Activated T-cell treated with anti-CD3 and anti-CD28 coated beads for 24 hours (primary cell): ENCODE measurements around the gene DXO.

Experiments used
- DNase-seq: peaks from one replicate; pipeline ENCODE4 v3.0.0-alpha.2; 2020; ENCODE audit warnings: low read depth

Gene DXO

DNA sequence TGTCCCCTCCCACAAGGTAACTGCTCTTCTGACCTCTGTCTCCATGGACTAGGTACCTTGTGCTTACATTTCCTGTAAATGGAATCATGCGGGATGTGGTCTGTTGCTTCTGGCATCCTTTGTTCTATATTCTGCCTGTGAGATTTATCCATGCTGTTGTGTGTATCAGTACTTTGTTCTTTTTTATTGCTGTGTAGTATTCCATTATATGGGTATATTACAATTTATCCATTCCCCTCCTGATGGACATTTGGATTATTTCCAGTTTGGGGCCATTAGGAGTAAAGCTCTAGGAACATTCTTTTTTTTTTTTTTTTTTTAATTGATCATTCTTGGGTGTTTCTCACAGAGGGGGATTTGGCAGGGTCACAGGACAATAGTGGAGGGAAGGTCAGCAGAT lies 41.0 kb downstream of the DXO start:
- DNase-seq: no peak

DNA sequence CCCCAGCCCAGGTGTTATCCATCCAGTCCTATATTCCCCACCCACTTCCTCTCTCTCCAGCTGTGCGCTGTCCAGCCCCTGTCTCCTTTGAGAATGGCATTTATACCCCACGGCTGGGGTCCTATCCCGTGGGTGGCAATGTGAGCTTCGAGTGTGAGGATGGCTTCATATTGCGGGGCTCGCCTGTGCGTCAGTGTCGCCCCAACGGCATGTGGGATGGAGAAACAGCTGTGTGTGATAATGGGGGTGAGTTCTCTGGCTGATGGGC lies 43.3 kb downstream of the DXO start:
- DNase-seq: no peak

DNA sequence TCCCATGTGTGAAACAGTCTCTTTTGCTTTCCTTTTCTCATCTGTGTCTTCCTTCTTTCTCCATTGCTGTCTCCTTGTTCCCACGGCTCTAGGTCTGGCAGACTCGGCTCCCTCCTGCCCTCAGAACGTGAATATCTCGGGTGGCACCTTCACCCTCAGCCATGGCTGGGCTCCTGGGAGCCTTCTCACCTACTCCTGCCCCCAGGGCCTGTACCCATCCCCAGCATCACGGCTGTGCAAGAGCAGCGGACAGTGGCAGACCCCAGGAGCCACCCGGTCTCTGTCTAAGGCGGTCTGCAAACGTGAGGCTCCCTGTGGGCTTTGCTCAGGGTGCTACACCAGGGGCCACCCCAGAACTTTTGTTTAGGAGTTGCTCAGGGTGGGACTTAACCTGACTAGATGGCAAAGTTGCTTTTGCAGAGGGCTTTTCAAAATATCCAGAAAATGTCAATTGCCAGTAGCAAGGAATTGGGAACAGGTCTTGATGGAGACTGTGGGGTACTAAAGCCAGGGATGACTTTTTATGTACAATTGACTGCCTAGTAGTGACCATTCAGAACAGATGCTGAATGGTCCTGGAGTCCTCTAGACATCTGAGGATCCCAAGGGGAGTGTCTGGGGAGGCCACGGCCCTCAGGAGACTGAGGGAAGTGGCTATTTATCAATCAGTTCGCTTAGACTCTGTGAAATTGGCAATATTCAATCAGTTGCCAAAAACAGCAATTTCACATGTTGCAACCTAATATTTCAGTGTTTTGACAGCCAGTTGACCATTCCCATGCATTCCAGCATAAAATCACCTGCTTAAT lies 43.9 kb downstream of the DXO start:
- DNase-seq: no peak

DNA sequence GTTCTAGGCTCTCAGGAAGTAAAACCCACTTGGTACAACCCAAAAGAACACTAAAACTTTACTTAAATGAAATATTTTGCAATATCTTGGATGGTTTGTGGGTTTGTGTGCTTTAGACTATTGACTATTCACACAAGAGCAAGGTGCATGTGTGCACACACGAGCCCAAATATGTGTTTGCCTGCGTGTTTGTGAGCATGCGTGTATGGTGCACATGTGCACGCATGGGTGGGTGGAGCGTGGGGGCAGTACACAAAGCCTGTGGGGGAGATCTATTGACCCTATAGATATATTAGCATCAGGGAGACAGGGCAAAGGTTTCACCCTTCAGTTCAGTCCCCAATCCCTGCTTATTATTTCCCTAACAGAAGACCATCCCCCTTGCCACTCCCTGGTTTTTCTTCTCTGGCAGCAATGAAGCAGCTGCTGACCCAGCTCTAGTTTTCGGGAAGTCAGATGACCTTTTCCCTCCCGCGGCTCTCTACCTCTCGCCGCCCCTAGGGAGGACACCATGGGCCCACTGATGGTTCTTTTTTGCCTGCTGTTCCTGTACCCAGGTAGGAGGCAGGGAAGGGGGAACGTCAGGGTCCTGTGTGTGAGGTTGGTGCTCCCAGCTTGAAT lies 44.6 kb downstream of the DXO start, which contains the start of gene C2:
Gene C2 (plus strand): TSS at position 476 of the 621 bp plus-strand sequence. CDS start 36 bp downstream, at position 512.
- DNase-seq: no peak

DNA sequence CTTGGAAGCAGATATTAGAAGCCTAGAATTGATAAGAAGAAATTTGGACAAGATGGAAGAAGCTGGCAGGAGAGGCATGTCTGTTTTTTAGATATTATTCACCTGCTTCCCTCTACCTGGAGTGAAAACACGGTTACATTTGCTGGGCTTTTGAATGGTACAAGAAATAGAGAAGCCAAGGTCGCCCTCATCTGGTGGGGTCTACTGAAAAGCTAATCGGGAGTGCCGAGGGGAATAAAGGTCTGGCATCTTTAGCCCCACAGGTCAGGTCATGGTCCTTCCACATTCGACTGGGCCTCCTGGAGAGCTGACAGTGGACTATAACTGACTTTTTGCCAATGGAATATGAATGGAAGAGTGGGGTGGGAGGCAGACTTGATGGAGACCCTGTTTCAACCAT lies 49.0 kb downstream of the DXO start:
- no peak for DNase-seq

DNA sequence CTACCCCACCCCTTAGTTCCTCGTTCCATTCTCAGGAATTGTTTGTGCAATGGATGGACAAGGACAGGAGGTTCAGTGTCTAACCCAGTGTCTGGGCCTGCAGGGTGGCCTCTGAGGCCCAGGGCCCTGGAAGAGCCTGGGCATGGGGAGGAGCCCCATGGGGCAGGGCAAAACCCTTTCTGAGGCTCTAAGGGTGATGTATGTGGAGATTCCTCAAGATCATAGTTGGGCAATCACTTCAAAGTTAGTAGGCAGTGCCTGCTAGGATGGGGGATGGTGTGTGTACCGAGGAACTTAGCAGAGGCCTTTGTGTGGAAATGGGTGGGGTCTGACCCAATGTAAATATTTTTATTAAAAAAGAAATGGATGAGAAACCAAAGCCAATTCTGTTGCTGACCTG lies 51.1 kb downstream of the DXO start:
- no peak for DNase-seq
